ENCODE measurements around the gene RAPGEF5.

DNA sequence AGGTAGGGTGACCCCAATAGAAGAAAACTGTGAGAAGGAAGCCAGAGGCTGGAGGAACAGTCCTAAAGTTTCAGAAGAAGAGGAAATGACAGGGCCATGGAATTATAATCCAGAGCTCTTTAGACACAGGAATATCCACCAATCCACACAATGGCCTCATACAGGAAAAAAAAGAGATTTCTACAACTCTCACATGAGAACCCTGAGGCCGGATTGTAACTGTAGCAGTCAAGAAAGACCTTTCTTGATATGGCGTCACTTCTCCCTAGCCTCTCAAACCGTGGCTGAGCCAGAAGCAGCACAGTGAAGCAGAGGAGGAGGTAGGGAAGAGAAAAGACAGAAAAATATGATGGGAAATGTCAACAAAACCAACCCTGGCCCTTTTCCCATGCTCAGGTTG is 76.9 kb downstream of the RAPGEF5 start:
- TF ChIP-seq, protein P1, sequence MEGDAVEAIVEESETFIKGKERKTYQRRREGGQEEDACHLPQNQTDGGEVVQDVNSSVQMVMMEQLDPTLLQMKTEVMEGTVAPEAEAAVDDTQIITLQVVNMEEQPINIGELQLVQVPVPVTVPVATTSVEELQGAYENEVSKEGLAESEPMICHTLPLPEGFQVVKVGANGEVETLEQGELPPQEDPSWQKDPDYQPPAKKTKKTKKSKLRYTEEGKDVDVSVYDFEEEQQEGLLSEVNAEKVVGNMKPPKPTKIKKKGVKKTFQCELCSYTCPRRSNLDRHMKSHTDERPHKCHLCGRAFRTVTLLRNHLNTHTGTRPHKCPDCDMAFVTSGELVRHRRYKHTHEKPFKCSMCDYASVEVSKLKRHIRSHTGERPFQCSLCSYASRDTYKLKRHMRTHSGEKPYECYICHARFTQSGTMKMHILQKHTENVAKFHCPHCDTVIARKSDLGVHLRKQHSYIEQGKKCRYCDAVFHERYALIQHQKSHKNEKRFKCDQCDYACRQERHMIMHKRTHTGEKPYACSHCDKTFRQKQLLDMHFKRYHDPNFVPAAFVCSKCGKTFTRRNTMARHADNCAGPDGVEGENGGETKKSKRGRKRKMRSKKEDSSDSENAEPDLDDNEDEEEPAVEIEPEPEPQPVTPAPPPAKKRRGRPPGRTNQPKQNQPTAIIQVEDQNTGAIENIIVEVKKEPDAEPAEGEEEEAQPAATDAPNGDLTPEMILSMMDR (IDR thresholded peaks at IDR 0.05 in 8 of 11, conservative IDR thresholded peaks at IDR 0.05 in 3 of 11) = no peak
- no peak for TF ChIP-seq POLR2AphosphoS5 (IDR thresholded peaks at IDR 0.05)
